ENCODE measurements around the gene IRF8. TPM values are rescaled to one million over a fixed set of nuclear protein-coding genes. Genes with fewer than 3 reads are reported as not detected.

IRF8 gene
- total and polyA plus RNA-seq, 5 donors from 2014 or later: 0.78 to 4.4 (median 3.8) TPM

DNA sequence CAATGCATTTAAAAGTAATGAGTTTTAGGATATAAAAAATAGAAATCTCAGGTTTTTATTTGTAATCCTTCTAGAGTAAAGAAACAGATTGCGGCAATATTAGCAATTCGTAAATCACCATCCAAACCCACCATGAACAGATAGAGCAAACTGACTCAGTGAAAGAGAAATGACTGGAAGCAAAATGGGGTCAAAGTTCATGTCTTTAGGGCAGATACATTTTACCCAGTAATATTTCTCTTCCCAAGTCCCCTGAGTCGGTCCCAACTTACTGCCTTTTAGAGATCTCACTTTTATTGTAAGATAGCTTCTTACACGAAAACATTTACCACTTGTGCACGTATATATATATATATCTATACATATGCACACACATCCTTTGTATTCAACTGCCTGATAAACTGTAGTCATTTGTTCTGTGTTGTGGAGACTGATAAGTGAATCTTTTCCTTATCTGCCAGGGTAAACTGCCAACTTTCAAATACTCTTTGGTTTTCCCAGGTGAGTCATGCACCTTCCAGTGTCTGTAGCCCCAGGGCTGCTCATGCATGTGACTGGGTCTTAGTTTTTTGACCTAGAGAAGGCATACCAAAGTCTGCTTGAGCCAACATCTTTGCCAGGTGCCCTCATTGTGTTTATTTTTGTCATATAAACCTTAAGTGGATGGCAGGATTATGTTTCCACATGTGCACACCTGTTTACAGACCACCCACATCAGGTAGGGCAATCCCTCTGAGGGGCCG is 7.8 kb upstream of the IRF8 start:
- H3K4me3 Mint-ChIP-seq: no peak overlapping the region
- no peaks in the 10 kb centered on the region for H3K36me3 ChIP-seq (ENCODE audit: control insufficient read depth, insufficient read depth, low read length)
- no peak overlapping the region for H3K27ac ChIP-seq (ENCODE audit: insufficient read depth, low read length, poor library complexity, severe bottlenecking)
- H3K9me3 Mint-ChIP-seq: no peaks in the 10 kb centered on the region
- DNase-seq: no peak
- peaks cover 0 to 8% (median 4%) of the 10 kb centered on the region in 4 donors for H3K4me1 Mint-ChIP-seq
- H3K36me3 Mint-ChIP-seq: no peaks in the 10 kb centered on the region
- H3K4me1 ChIP-seq (ENCODE audit: control insufficient read depth, insufficient read depth, low read length, poor library complexity, severe bottlenecking): peaks cover 4% of the 10 kb centered on the region
- H3K27me3 Mint-ChIP-seq: peaks cover 25% of the 10 kb centered on the region
- peaks cover 2% of the 10 kb centered on the region for H3K27me3 ChIP-seq (ENCODE audit: control insufficient read depth, insufficient read depth, low read length)
- no peak for ATAC-seq (ENCODE audit: low read depth in 2 of 2)
- H3K4me3 ChIP-seq (ENCODE audit: low read depth, low read length): no peak overlapping the region
- no peaks in the 10 kb centered on the region for H3K9me3 ChIP-seq (ENCODE audit: control insufficient read depth in 2 of 2, low read length in 2 of 2)
- no peak overlapping the region for H3K27ac Mint-ChIP-seq

DNA sequence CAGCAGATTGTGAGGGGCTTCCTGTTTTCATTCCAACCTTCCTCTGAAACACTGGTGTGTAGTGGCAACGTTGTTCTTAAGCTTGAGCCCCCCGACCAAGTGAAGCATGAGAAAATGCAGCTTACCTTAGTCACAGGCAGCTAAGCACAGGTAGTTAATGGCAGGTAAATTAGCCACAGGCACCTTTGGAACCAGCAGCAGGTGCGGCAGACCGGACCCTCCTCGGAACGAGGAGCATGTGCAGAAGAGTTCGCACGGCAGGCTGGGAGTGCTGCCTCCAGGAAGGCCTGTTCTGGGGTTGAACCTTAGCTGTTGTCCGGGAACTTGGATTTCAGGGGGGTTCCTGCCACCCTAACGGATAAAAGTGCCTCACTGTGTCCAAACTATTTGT is 7.2 kb upstream of the IRF8 start:
- Mint-ChIP-seq H3K36me3 (no peaks in the 10 kb centered on the region), H3K27me3 (peaks cover 31% of the 10 kb centered on the region), H3K4me3 (no peak overlapping the region), H3K9me3 (no peaks in the 10 kb centered on the region), H3K4me1 (peaks cover 0 to 8% (median 4%) of the 10 kb centered on the region in 4 donors), H3K27ac (no peak overlapping the region)
- Histone ChIP-seq H3K4me3 (ENCODE audit: low read depth, low read length) (no peak overlapping the region), H3K27ac (ENCODE audit: insufficient read depth, low read length, poor library complexity, severe bottlenecking) (no peak overlapping the region), H3K27me3 (ENCODE audit: control insufficient read depth, insufficient read depth, low read length) (no peaks in the 10 kb centered on the region), H3K9me3 (ENCODE audit: control insufficient read depth in 2 of 2, low read length in 2 of 2) (no peaks in the 10 kb centered on the region), H3K4me1 (ENCODE audit: control insufficient read depth, insufficient read depth, low read length, poor library complexity, severe bottlenecking) (peaks cover 4% of the 10 kb centered on the region), H3K36me3 (ENCODE audit: control insufficient read depth, insufficient read depth, low read length) (no peaks in the 10 kb centered on the region)
- DNase-seq (no peak), ATAC-seq (ENCODE audit: low read depth in 2 of 2) (no peak)

DNA sequence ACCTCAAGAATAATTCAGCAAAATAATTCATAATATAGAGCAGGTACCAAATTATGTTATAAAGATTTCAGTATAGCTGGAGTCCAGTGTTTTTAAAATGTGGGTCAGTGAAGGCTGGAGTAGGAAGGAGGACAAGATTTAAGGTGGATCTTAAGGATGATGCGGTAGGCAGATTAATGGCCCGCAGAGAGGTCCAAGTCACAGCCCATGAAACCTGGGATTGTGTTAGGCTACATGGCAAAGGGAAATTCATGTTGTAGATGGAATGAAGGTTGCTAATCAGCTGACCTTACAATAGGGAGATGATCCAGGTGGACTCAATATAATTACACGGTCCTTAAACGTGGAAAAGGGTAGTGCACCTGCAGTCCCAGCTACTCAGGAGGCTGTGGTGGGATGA is 6.2 kb upstream of the IRF8 start:
- no peaks in the 10 kb centered on the region for H3K36me3 ChIP-seq (ENCODE audit: control insufficient read depth, insufficient read depth, low read length)
- H3K27me3 Mint-ChIP-seq: peaks cover 40% of the 10 kb centered on the region
- no peaks in the 10 kb centered on the region for H3K9me3 Mint-ChIP-seq
- H3K27ac ChIP-seq (ENCODE audit: insufficient read depth, low read length, poor library complexity, severe bottlenecking): no peak overlapping the region
- no peaks in the 10 kb centered on the region for H3K9me3 ChIP-seq (ENCODE audit: control insufficient read depth in 2 of 2, low read length in 2 of 2)
- no peak overlapping the region for H3K27ac Mint-ChIP-seq
- H3K36me3 Mint-ChIP-seq: no peaks in the 10 kb centered on the region
- peaks cover 0 to 8% (median 4%) of the 10 kb centered on the region in 4 donors for H3K4me1 Mint-ChIP-seq
- no peak overlapping the region for H3K4me3 ChIP-seq (ENCODE audit: low read depth, low read length)
- peaks cover 4% of the 10 kb centered on the region for H3K4me1 ChIP-seq (ENCODE audit: control insufficient read depth, insufficient read depth, low read length, poor library complexity, severe bottlenecking)
- peaks cover 8% of the 10 kb centered on the region for H3K27me3 ChIP-seq (ENCODE audit: control insufficient read depth, insufficient read depth, low read length)
- no peak for ATAC-seq (ENCODE audit: low read depth in 2 of 2)
- H3K4me3 Mint-ChIP-seq: no peak overlapping the region
- no peak for DNase-seq

DNA sequence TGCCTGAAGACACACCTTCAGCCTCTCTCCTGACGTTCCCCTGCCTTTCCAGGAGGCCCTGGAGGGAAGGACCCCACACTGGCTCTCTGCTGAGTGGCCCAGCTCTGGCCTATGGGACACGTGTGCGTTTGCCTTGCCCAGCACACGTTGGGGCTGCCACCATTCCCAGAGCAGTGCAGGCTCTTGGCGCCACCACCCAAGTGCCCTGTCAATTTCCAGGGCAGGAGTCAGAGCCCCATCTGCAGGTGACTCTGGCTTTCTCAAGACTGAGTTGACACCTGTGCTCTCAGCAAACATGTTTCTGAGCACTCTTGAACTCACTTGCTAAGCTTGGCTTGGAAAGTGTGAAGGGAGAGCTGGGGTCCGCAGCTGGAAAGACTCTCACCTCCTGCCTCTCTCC is 4.7 kb upstream of the IRF8 start:
- peaks cover 9% of the 10 kb centered on the region for H3K4me1 ChIP-seq (ENCODE audit: control insufficient read depth, insufficient read depth, low read length, poor library complexity, severe bottlenecking)
- no peaks in the 10 kb centered on the region for H3K36me3 ChIP-seq (ENCODE audit: control insufficient read depth, insufficient read depth, low read length)
- H3K27ac ChIP-seq (ENCODE audit: insufficient read depth, low read length, poor library complexity, severe bottlenecking): no peak overlapping the region
- no peaks in the 10 kb centered on the region for H3K9me3 ChIP-seq (ENCODE audit: control insufficient read depth in 2 of 2, low read length in 2 of 2)
- DNase-seq (no peak), ATAC-seq (ENCODE audit: low read depth in 2 of 2) (no peak)
- Mint-ChIP-seq H3K4me1 (peaks cover 0 to 8% (median 3%) of the 10 kb centered on the region in 4 donors), H3K36me3 (no peaks in the 10 kb centered on the region), H3K9me3 (no peaks in the 10 kb centered on the region), H3K4me3 (no peak overlapping the region), H3K27me3 (peaks cover 40% of the 10 kb centered on the region), H3K27ac (no peak overlapping the region)
- H3K27me3 ChIP-seq (ENCODE audit: control insufficient read depth, insufficient read depth, low read length): peaks cover 9% of the 10 kb centered on the region
- H3K4me3 ChIP-seq (ENCODE audit: low read depth, low read length): no peak overlapping the region

DNA sequence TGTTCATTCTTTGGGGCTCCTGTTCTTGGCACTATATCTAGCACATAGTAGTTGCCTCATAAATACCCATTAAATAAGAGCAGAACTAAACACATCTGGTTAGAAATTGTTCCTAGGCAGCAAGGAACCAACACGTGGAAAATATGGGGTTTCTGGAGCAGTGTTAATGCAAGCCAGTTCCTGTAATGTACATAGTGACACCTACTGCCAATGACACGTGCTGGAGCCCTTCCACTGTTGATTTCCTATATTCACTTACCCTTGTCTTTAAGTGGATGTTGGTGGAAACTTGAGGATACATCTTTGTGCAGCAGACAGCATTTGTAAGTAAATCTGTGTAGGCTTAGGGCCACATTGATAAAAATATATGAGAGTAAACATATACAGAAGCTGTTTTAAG is 1.6 kb upstream of the IRF8 start:
- Mint-ChIP-seq H3K27me3 (peaks cover 65% of the 10 kb centered on the region), H3K9me3 (no peaks in the 10 kb centered on the region), H3K4me1 (peaks cover 0 to 33% (median 7%) of the 10 kb centered on the region in 4 donors), H3K4me3 (no peak overlapping the region), H3K27ac (peak overlapping the region in 1 of 3 donors; percentile 44), H3K36me3 (peaks cover 3% of the 10 kb centered on the region)
- Histone ChIP-seq H3K4me3 (ENCODE audit: low read depth, low read length) (no peak overlapping the region), H3K4me1 (ENCODE audit: control insufficient read depth, insufficient read depth, low read length, poor library complexity, severe bottlenecking) (peaks cover 9% of the 10 kb centered on the region), H3K9me3 (ENCODE audit: control insufficient read depth in 2 of 2, low read length in 2 of 2) (no peaks in the 10 kb centered on the region), H3K27ac (ENCODE audit: insufficient read depth, low read length, poor library complexity, severe bottlenecking) (no peak overlapping the region), H3K27me3 (ENCODE audit: control insufficient read depth, insufficient read depth, low read length) (peaks cover 17% of the 10 kb centered on the region), H3K36me3 (ENCODE audit: control insufficient read depth, insufficient read depth, low read length) (no peaks in the 10 kb centered on the region)
- ATAC-seq (ENCODE audit: low read depth in 2 of 2): no peak
- no peak for DNase-seq

DNA sequence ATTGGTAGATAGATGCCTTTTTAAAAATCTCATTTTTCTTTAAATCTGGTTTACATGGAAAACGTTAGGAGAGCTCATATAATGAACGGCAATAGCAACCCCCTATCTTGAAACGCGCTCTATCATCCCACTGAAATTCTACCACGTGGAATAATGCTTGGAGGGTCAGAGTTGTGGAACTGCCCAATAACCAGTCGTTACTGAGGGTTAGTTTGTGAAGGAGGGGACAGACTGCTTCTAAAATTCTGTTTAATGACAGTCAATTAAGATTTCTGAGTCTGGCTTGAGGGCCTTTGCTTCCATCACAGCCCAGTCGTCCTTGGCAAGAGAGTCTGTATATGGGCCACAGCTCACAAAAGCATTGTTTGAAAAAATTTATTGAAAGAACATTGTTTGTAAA is 482 bp downstream of the IRF8 start:
- no peak overlapping the region for H3K4me3 ChIP-seq (ENCODE audit: low read depth, low read length)
- H3K27me3 Mint-ChIP-seq: peaks cover 67% of the 10 kb centered on the region
- H3K4me1 Mint-ChIP-seq: peaks cover 5 to 51% (median 18%) of the 10 kb centered on the region in 4 donors
- no peaks in the 10 kb centered on the region for H3K9me3 Mint-ChIP-seq
- H3K36me3 ChIP-seq (ENCODE audit: control insufficient read depth, insufficient read depth, low read length): no peaks in the 10 kb centered on the region
- H3K27me3 ChIP-seq (ENCODE audit: control insufficient read depth, insufficient read depth, low read length): peaks cover 21% of the 10 kb centered on the region
- peaks cover 14% of the 10 kb centered on the region for H3K4me1 ChIP-seq (ENCODE audit: control insufficient read depth, insufficient read depth, low read length, poor library complexity, severe bottlenecking)
- H3K9me3 ChIP-seq (ENCODE audit: control insufficient read depth in 2 of 2, low read length in 2 of 2): no peaks in the 10 kb centered on the region
- peak overlapping the region; percentile 10 to 85 (median 84) for H3K4me3 Mint-ChIP-seq
- no peak overlapping the region for H3K27ac ChIP-seq (ENCODE audit: insufficient read depth, low read length, poor library complexity, severe bottlenecking)
- ATAC-seq (ENCODE audit: low read depth in 2 of 2) (no peak), DNase-seq (no peak)
- peaks cover 3% of the 10 kb centered on the region for H3K36me3 Mint-ChIP-seq
- peak overlapping the region in 1 of 3 donors; percentile 28 for H3K27ac Mint-ChIP-seq

DNA sequence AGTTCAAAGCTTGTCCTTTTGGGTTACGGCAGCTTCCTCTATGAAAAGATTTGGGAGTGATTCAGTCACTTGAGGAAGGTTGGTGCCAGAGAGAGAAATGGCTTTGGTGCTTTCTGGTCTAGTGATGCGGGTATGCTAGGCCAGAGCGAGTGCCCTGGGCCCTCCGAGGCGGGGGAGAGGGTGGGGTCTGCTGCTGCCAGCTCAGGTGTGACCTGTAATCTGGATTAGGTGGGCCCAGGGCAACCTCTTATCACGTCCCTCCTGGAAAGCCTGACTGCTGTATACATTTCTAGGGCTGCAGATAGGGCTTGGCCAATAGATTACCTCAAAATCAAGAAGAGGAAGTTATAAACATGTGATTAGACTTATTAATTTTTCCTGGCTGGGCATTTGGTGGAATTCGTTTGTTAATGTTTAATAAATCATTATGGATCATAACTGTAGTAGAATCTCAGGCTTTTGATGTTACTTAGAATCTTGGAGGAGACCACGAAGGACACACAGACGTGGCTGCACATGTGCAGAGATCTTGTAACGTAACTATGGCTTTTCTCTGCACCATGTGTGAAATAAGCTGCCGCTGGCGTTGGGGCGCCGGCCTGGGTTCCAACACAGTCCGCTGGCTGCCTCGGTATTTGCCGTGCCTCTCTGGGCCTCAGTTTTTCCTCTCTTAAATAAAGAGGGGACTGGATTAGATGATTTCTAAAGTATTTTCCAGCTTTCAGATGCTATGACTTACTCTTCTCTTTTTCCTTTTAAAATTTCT is 1.2 kb downstream of the IRF8 start:
- peaks cover 3% of the 10 kb centered on the region for H3K36me3 Mint-ChIP-seq
- H3K4me3 Mint-ChIP-seq: peak overlapping the region in 1 of 4 donors; percentile 85
- peaks cover 5 to 53% (median 18%) of the 10 kb centered on the region in 4 donors for H3K4me1 Mint-ChIP-seq
- H3K27me3 Mint-ChIP-seq: peaks cover 65% of the 10 kb centered on the region
- H3K9me3 ChIP-seq (ENCODE audit: control insufficient read depth in 2 of 2, low read length in 2 of 2): no peaks in the 10 kb centered on the region
- no peak overlapping the region for H3K27ac ChIP-seq (ENCODE audit: insufficient read depth, low read length, poor library complexity, severe bottlenecking)
- H3K27ac Mint-ChIP-seq: peak overlapping the region in 1 of 3 donors; percentile 1
- H3K4me3 ChIP-seq (ENCODE audit: low read depth, low read length): no peak overlapping the region
- no peaks in the 10 kb centered on the region for H3K36me3 ChIP-seq (ENCODE audit: control insufficient read depth, insufficient read depth, low read length)
- peaks cover 0 to 2% (median 0%) of the 10 kb centered on the region in 7 donors for H3K9me3 Mint-ChIP-seq
- ATAC-seq (ENCODE audit: low read depth in 2 of 2) (no peak), DNase-seq (no peak)
- H3K27me3 ChIP-seq (ENCODE audit: control insufficient read depth, insufficient read depth, low read length): peaks cover 21% of the 10 kb centered on the region
- peaks cover 14% of the 10 kb centered on the region for H3K4me1 ChIP-seq (ENCODE audit: control insufficient read depth, insufficient read depth, low read length, poor library complexity, severe bottlenecking)

All from CD4-positive, CD25-positive, alpha-beta regulatory T cell (primary cell).